HEK293T (cell line): Measurements from ENCODE around the gene ACOX1.

Source experiments
- BHLHE40 ChIP-seq: fragments of 450-650 bp; IDR thresholded peaks from 2 replicates; pipeline ENCODE4 v1.6.1; 2016; ENCODE audit warnings: mild to moderate bottlenecking, moderate library complexity, borderline replicate concordance
- CTBP1 ChIP-seq: fragments of 450-650 bp; IDR thresholded peaks from 2 replicates; pipeline ENCODE4 v1.6.1; 2016; ENCODE audit warnings: borderline replicate concordance
- ELF4 ChIP-seq: fragments of 450-650 bp; IDR thresholded peaks from 2 replicates; pipeline ENCODE4 v1.6.1; 2017; ENCODE audit warnings: antibody characterized with exemption
- FOXK2 ChIP-seq: fragments of 450-650 bp; IDR thresholded peaks from 2 replicates; pipeline ENCODE4 v1.6.1; 2016; ENCODE audit warnings: mild to moderate bottlenecking
- FOXM1 ChIP-seq: fragments of 450-650 bp; IDR thresholded peaks from 2 replicates; pipeline ENCODE4 v1.6.1; 2017; ENCODE audit warnings: mild to moderate bottlenecking, borderline replicate concordance
- HDGF ChIP-seq: fragments of 450-650 bp; IDR thresholded peaks from 2 replicates; pipeline ENCODE4 v1.6.1; 2017; ENCODE audit warnings: antibody characterized with exemption, borderline replicate concordance
- NFRKB ChIP-seq: fragments of 450-650 bp; IDR thresholded peaks from 2 replicates; pipeline ENCODE4 v1.6.1; 2016; ENCODE audit warnings: mild to moderate bottlenecking, moderate library complexity
- ZNF384 ChIP-seq: fragments of 450-650 bp; IDR thresholded peaks from 2 replicates; pipeline ENCODE4 v1.6.1; 2016

- TF ChIP-seq NFRKB, result no peak
- TF ChIP-seq HDGF, result no peak
- no peak for TF ChIP-seq FOXK2
- no peak for TF ChIP-seq CTBP1
- TF ChIP-seq ELF4, result no peak
- no peak for TF ChIP-seq FOXM1
- no peak for TF ChIP-seq BHLHE40
- TF ChIP-seq ZNF384, result no peak
Measured at GRCh38 chr17:75995385-75995925, 16.5 kb upstream of the ACOX1 start.
